Peyer's patch (tissue), 4 donors: Measurements from ENCODE around the gene VPS13C. TPM values are rescaled to one million over a fixed set of nuclear protein-coding genes. Genes with fewer than 3 reads are reported as not detected.

Experiments used
- DNase-seq, 3 donors: peaks; one replicate each; pipeline ENCODE4 v3.0.0-alpha.2; 2017 to 2019
- H3K27ac ChIP-seq, 4 donors: fragments of 200-600 bp; sonication (generic); one replicate each; pipeline ENCODE4 v1.5.1; 2016 to 2019
- H3K27me3 ChIP-seq, 2 donors: fragments of 200-600 bp; sonication (generic); one replicate each; pipeline ENCODE4 v1.5.1; 2019
- H3K36me3 ChIP-seq, 3 donors: fragments of 200-600 bp; sonication (generic); one replicate each; pipeline ENCODE4 v1.5.1; 2016 to 2019
- H3K4me1 ChIP-seq, 4 donors: fragments of 200-600 bp; sonication (generic); one replicate each; pipeline ENCODE4 v1.5.1; 2016 to 2019
- H3K4me3 ChIP-seq, 4 donors: fragments of 200-600 bp; sonication (generic); 1 replicate in 3 of 4; 2 replicates in 1 of 4; pipeline ENCODE4 v1.5.1; 2016 to 2019; ENCODE audit warnings: mild to moderate bottlenecking in 1 of 4
- H3K9me3 ChIP-seq, 4 donors: fragments of 200-600 bp; sonication (generic); one replicate each; pipeline ENCODE4 v1.5.1; 2016 to 2019; ENCODE audit warnings: mild to moderate bottlenecking in 1 of 4
- POLR2A ChIP-seq, 2 donors: fragments of 450-650 bp; IDR thresholded peaks; one replicate each; pipeline ENCODE4 v1.5.1; 2017; ENCODE audit warnings: antibody characterized with exemption in 2 of 2, mild to moderate bottlenecking in 2 of 2, moderate library complexity in 2 of 2
- total RNA-seq, 4 donors: library from RNA; depleted of rRNA; stranded (reverse); fragments of >200 nt; gene quantifications; one replicate each; pipeline ENCODE4 v1.1.0, GENCODE V29; 2016
- TF ChIP-seq, protein P1 (sequence below), 6 experiments: fragments of 450-650 bp in 4 of 6; fragments of 200-600 bp in 2 of 6; sonication (generic) in 1 of 6; IDR thresholded peaks; one replicate each; pipeline ENCODE4 v1.5.1; 2017 to 2019; ENCODE audit warnings: antibody characterized with exemption in 6 of 6, mild to moderate bottlenecking in 3 of 6, moderate library complexity in 1 of 6

Gene VPS13C
- total RNA-seq, 4 donors from 2014 or later, result 65.1 to 111 (median 70.4) TPM

DNA sequence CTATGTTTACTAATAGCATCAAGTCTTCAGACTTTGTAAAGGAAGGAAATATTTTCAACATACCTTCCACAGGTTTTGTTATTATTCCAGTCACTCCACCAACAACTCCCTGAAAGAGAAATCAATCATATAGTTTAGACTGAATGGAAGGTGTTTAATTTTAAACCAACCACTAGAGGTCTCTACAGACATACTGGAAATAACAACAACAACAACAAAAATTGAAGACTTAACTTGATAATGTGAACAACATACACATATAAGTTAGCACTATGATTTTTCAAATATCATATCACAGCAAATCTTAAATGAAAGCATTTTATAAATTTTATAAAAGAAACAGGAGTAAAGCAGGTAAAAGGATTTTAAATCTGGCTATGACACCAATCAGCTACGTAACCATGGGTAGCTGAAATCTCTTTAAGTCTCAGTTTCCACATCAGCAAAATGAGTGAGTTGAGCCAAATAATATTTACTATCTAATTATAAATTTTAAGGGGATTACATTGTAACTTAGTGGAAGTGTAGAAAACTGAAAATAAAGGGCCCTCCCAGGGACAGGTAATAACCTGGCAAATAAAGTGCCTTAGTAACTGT, 188.2 kb downstream of the VPS13C start:
- Histone ChIP-seq H3K4me1 (no peaks in the 10 kb centered on the region), H3K4me3 (no peak overlapping the region), H3K9me3 (no peaks in the 10 kb centered on the region), H3K27me3 (no peaks in the 10 kb centered on the region), H3K36me3 (peaks cover 0 to 49% (median 0%) of the 10 kb centered on the region in 3 donors), H3K27ac (no peak overlapping the region)
- no peak for DNase-seq
- no peak for TF ChIP-seq POLR2A (IDR thresholded peaks at IDR 0.05)
- TF ChIP-seq, protein P1, sequence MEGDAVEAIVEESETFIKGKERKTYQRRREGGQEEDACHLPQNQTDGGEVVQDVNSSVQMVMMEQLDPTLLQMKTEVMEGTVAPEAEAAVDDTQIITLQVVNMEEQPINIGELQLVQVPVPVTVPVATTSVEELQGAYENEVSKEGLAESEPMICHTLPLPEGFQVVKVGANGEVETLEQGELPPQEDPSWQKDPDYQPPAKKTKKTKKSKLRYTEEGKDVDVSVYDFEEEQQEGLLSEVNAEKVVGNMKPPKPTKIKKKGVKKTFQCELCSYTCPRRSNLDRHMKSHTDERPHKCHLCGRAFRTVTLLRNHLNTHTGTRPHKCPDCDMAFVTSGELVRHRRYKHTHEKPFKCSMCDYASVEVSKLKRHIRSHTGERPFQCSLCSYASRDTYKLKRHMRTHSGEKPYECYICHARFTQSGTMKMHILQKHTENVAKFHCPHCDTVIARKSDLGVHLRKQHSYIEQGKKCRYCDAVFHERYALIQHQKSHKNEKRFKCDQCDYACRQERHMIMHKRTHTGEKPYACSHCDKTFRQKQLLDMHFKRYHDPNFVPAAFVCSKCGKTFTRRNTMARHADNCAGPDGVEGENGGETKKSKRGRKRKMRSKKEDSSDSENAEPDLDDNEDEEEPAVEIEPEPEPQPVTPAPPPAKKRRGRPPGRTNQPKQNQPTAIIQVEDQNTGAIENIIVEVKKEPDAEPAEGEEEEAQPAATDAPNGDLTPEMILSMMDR (IDR thresholded peaks at IDR 0.05), result peak in 5 of 6 experiments; percentile 7 to 64 (median 56)

DNA sequence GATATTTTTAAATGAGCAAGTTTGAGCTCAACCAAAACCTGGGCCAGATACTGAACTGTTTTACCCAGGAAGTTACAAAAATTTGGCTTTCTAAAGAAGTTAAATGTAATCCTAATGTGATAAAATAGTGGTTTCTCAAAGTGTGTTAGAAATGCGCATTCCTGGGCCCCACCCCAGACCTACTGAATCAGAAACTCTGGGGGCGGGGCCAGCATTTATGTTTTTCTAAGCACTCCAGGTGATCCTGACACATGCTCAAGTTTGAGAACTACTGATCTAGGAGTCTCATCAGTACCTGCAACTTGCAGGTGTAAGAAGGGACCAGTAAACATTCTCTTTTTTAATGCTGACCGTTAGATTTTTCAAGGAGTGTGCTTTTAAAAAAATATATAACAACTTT, 190.6 kb downstream of the VPS13C start:
- no peak overlapping the region for H3K4me3 ChIP-seq
- DNase-seq, result no peak
- H3K9me3 ChIP-seq, result no peaks in the 10 kb centered on the region
- no peaks in the 10 kb centered on the region for H3K27me3 ChIP-seq
- TF ChIP-seq, protein P1 (IDR thresholded peaks at IDR 0.05), result no peak
- no peak for TF ChIP-seq POLR2A (IDR thresholded peaks at IDR 0.05)
- no peak overlapping the region for H3K27ac ChIP-seq
- H3K36me3 ChIP-seq, result peaks cover 0 to 49% (median 0%) of the 10 kb centered on the region in 3 donors
- H3K4me1 ChIP-seq, result no peaks in the 10 kb centered on the region

DNA sequence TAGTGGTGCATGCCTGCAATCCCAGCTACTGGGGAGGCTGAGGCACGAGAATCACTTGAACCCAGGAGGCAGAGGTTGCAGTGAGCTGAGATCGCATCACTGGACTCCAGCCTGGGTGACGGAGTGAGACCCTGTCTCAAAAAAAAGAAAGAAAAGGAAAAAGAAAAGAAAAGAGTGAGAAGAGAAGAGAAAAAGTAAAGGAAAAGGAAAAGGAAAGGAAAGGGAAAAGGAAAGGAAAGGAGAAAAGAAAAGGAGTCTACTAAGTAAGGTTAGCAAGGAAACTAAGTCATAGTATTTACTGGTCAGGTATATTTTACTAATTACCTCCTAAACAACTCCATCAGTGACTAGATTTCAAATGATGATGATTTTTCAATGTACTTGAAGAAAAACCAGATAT, 198.3 kb downstream of the VPS13C start:
- no peak for DNase-seq
- no peaks in the 10 kb centered on the region for H3K9me3 ChIP-seq
- no peak overlapping the region for H3K27ac ChIP-seq
- no peaks in the 10 kb centered on the region for H3K4me1 ChIP-seq
- TF ChIP-seq, protein P1 (IDR thresholded peaks at IDR 0.05), result no peak
- TF ChIP-seq POLR2A (IDR thresholded peaks at IDR 0.05), result no peak
- H3K36me3 ChIP-seq, result peaks cover 0 to 17% (median 0%) of the 10 kb centered on the region in 3 donors
- no peak overlapping the region for H3K4me3 ChIP-seq
- H3K27me3 ChIP-seq, result no peaks in the 10 kb centered on the region

DNA sequence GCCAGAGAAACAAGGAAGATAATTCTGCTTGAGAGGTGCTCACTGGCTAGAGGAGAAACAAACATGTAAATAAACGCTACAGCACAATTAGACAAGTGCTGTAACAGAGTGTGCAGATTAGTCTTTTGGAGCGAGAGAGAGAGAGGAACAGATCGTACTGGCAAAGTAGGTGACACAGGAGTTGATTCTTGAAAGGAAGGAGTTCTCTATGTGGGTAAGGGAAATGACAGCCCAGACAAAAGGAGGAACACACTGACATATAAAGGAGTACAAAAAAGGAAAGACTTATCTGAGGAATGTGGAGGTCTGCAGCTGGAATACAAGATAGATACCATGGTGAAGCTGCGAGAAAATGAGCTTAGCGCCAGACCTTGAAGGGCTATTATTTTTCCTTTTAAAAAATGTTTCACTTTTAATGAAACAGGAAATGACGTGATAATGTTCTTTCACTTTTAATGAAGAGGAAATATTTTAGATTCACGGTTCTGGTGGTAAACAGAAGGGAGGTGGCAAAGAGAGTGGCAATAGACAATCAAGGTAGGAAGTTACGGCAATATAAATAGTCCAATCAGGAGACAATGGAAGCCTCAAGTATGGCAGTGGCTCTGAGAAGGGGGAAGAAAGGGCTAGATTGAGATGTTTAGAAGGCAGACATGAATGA, 202.9 kb downstream of the VPS13C start:
- Histone ChIP-seq H3K27ac (peak overlapping the region in 3 of 4 donors; percentile 42 to 48 (median 42)), H3K36me3 (peaks cover 0 to 23% (median 0%) of the 10 kb centered on the region in 3 donors), H3K4me3 (peak overlapping the region in 1 of 4 donors; percentile 9), H3K4me1 (no peaks in the 10 kb centered on the region), H3K9me3 (no peaks in the 10 kb centered on the region), H3K27me3 (no peaks in the 10 kb centered on the region)
- TF ChIP-seq, protein P1 (IDR thresholded peaks at IDR 0.05), result no peak
- TF ChIP-seq POLR2A (IDR thresholded peaks at IDR 0.05), result no peak
- DNase-seq, result no peak

DNA sequence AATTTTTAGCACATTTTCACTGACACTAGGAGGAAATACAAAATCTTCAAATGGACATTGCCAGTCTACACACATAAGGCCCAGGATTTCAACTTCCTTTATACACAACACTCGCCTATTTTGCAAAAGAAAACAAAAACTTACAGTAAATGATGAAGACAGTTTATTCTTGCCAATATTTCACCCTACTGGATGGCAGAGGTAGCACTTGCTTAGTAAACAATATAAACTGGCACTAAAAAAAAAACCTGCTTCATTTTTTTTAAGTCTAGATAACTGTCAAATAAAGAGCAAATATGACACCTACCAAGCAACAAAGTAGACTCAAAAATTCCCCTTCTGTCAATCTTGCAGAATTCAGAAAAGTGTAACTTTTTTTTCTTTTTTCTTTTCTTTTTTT, 204.0 kb downstream of the VPS13C start:
- no peak for TF ChIP-seq POLR2A (IDR thresholded peaks at IDR 0.05)
- TF ChIP-seq, protein P1 (IDR thresholded peaks at IDR 0.05), result peak in 1 of 6 experiments; percentile 4
- Histone ChIP-seq H3K4me3 (no peak overlapping the region), H3K36me3 (peaks cover 0 to 19% (median 0%) of the 10 kb centered on the region in 3 donors), H3K9me3 (no peaks in the 10 kb centered on the region), H3K27ac (no peak overlapping the region), H3K27me3 (no peaks in the 10 kb centered on the region), H3K4me1 (no peaks in the 10 kb centered on the region)
- no peak for DNase-seq
